HepG2 (cell line): ENCODE results near the gene DENND4A. TPM values are rescaled to one million over a fixed set of nuclear protein-coding genes. Genes with fewer than 3 reads are reported as not detected.

Experiments
- ARID5B ChIP-seq: IDR thresholded peaks from 2 replicates; pipeline ENCODE4 v1.4.0; 2020; ENCODE audit warnings: mild to moderate bottlenecking, missing genetic modification reagents
- BATF2 ChIP-seq: sonication (generic); formaldehyde crosslinking; IDR thresholded peaks from 2 replicates; pipeline ENCODE4 v1.8.0; 2022; ENCODE audit warnings: mild to moderate bottlenecking, missing genetic modification reagents, moderate library complexity
- CBX5 ChIP-seq: sonication (generic); formaldehyde crosslinking; IDR thresholded peaks from 2 replicates; pipeline ENCODE4 v1.4.0; 2020; ENCODE audit warnings: missing genetic modification reagents, borderline replicate concordance
- CCAR2 ChIP-seq: fragments of 200-400 bp; formaldehyde crosslinking; optimal IDR thresholded peaks from 2 replicates; pipeline ENCODE3; 2018; ENCODE audit warnings: low read depth, mild to moderate bottlenecking, low read length, moderate library complexity
- DR1 ChIP-seq: sonication (generic); formaldehyde crosslinking; IDR thresholded peaks from 2 replicates; pipeline ENCODE4 v1.8.0; 2021; ENCODE audit warnings: mild to moderate bottlenecking, missing genetic modification reagents, inconsistent platforms
- KMT2B ChIP-seq: IDR thresholded peaks from 2 replicates; pipeline ENCODE4 v1.6.1; 2016; ENCODE audit warnings: missing genetic modification reagents, missing compliant biosample characterization
- SAP130 ChIP-seq: IDR thresholded peaks from 2 replicates; pipeline ENCODE4 v1.6.1; 2016; ENCODE audit warnings: low read depth
- SMARCE1 ChIP-seq: fragments of 450-650 bp; IDR thresholded peaks from 2 replicates; pipeline ENCODE4 v1.6.1; 2017; ENCODE audit warnings: borderline replicate concordance
- TCF12 ChIP-seq, 2 experiments: fragments of 450-650 bp in 1 of 2; sonication (generic) in 1 of 2; formaldehyde crosslinking in 1 of 2; IDR thresholded peaks; 2 replicates each; pipeline versions ENCODE4 v1.6.1 to v1.8.0; 2017 to 2022; ENCODE audit warnings: antibody characterized with exemption in 1 of 2, mild to moderate bottlenecking in 1 of 2, missing genetic modification reagents in 1 of 2, moderate library complexity in 1 of 2
- ZC3H4 ChIP-seq: sonication (generic); formaldehyde crosslinking; IDR thresholded peaks from 2 replicates; pipeline ENCODE4 v1.4.0; 2020; ENCODE audit warnings: missing genetic modification reagents, borderline replicate concordance
- ZNF317 ChIP-seq: sonication (generic); formaldehyde crosslinking; IDR thresholded peaks from 2 replicates; pipeline ENCODE4 v1.5.0; 2020; ENCODE audit warnings: mild to moderate bottlenecking, missing genetic modification reagents
- ZNF343 ChIP-seq: sonication (generic); formaldehyde crosslinking; IDR thresholded peaks from 2 replicates; pipeline ENCODE4 v1.4.0; 2020; ENCODE audit warnings: mild to moderate bottlenecking, missing genetic modification reagents
- ZNF629 ChIP-seq: sonication (generic); formaldehyde crosslinking; conservative IDR thresholded peaks from 2 replicates; pipeline ENCODE4 v1.5.0; 2020; ENCODE audit warnings: missing genetic modification reagents
- ZNF660 ChIP-seq: sonication (generic); formaldehyde crosslinking; IDR thresholded peaks from 2 replicates; pipeline ENCODE4 v1.5.1; 2020; ENCODE audit warnings: mild to moderate bottlenecking, low read depth, missing genetic modification reagents, borderline replicate concordance
- ZSCAN20 ChIP-seq: sonication (generic); formaldehyde crosslinking; IDR thresholded peaks from 2 replicates; pipeline ENCODE4 v1.4.0; 2020; ENCODE audit warnings: missing genetic modification reagents, mild to moderate bottlenecking, borderline replicate concordance
- polyA plus RNA-seq, 8 experiments: library from polyadenylated mRNA; depleted of rRNA in 3 of 8; stranded (reverse) in 7 of 8; unstranded in 1 of 8; fragments of >200 nt; fragmentation: Illumina TruSeq in 4 of 8; extraction: Trizol in 4 of 8; gene quantifications; 2 replicates each; pipeline versions ENCODE4 v1.2.1 to v1.2.3, GENCODE V29; 2011 to 2016; ENCODE audit warnings: low read depth in 4 of 8, missing spikeins in 1 of 8, mixed read lengths in 1 of 8; ENCODE audit not compliant: insufficient read depth in 1 of 8
- total RNA-seq, 5 experiments: library from RNA; depleted of rRNA; stranded (reverse); fragments of >200 nt; fragmentation: Illumina TruSeq; extraction: Trizol; gene quantifications; 2 replicates each; pipeline ENCODE4 v1.2.3, GENCODE V29; 2016; ENCODE audit warnings: low read depth in 1 of 5
- TF ChIP-seq, protein P1 (sequence below): sonication (generic); formaldehyde crosslinking; IDR thresholded peaks from 2 replicates; pipeline ENCODE4 v1.9.0; 2021; ENCODE audit warnings: missing genetic modification reagents, mild to moderate bottlenecking, borderline replicate concordance
- TF ChIP-seq, protein P2 (sequence below): IDR thresholded peaks from 2 replicates; pipeline ENCODE4 v1.6.1; 2016; ENCODE audit warnings: missing genetic modification reagents, missing compliant biosample characterization
- TF ChIP-seq, protein P3 (sequence below): sonication (generic); formaldehyde crosslinking; IDR thresholded peaks from 2 replicates; pipeline ENCODE4 v1.5.1; 2020; ENCODE audit warnings: mild to moderate bottlenecking, missing genetic modification reagents, moderate library complexity
- TF ChIP-seq, protein P4 (sequence below): sonication (generic); formaldehyde crosslinking; IDR thresholded peaks from 2 replicates; pipeline ENCODE4 v1.5.0; 2020; ENCODE audit warnings: mild to moderate bottlenecking, missing genetic modification reagents

DENND4A gene
- total and polyA plus RNA-seq, 2 of the 13 experiments (the other 11 are each of a cell fraction or from before 2014, with no cell fraction given), result 13.2 to 18.6 TPM

GRCh38 chr15:65829130-65829764 is 37.2 kb upstream of the DENND4A start (continued):
- TF ChIP-seq, protein P1, sequence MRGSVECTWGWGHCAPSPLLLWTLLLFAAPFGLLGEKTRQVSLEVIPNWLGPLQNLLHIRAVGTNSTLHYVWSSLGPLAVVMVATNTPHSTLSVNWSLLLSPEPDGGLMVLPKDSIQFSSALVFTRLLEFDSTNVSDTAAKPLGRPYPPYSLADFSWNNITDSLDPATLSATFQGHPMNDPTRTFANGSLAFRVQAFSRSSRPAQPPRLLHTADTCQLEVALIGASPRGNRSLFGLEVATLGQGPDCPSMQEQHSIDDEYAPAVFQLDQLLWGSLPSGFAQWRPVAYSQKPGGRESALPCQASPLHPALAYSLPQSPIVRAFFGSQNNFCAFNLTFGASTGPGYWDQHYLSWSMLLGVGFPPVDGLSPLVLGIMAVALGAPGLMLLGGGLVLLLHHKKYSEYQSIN (CRISPR knock-in tag), result no peak
- TF ChIP-seq ZNF660 (CRISPR knock-in tag) (no peak), SMARCE1 (no peak), ZNF629 (CRISPR knock-in tag) (no peak), ZNF317 (no peak), TCF12 (IDR thresholded peaks at IDR 0.05) (no peak), TCF12 (CRISPR knock-in tag; IDR thresholded peaks at IDR 0.05) (no peak), KMT2B (0 out of 2 replicates have a peak, but pooled peaks have one; percentile 26), ARID5B (0 out of 2 replicates have a peak, but pooled peaks have one; percentile 31), ZC3H4 (CRISPR knock-in tag) (no peak), CBX5 (no peak), ZSCAN20 (CRISPR knock-in tag) (no peak), CCAR2 (no peak), ZNF343 (CRISPR knock-in tag) (no peak), SAP130 (0 out of 2 replicates have a peak, but pooled peaks have one; percentile 22), BATF2 (no peak), DR1 (CRISPR knock-in tag) (no peak)
- TF ChIP-seq, protein P2, sequence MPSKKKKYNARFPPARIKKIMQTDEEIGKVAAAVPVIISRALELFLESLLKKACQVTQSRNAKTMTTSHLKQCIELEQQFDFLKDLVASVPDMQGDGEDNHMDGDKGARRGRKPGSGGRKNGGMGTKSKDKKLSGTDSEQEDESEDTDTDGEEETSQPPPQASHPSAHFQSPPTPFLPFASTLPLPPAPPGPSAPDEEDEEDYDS, result 0 out of 2 replicates have a peak, but pooled peaks have one; percentile 28
- TF ChIP-seq, protein P3, sequence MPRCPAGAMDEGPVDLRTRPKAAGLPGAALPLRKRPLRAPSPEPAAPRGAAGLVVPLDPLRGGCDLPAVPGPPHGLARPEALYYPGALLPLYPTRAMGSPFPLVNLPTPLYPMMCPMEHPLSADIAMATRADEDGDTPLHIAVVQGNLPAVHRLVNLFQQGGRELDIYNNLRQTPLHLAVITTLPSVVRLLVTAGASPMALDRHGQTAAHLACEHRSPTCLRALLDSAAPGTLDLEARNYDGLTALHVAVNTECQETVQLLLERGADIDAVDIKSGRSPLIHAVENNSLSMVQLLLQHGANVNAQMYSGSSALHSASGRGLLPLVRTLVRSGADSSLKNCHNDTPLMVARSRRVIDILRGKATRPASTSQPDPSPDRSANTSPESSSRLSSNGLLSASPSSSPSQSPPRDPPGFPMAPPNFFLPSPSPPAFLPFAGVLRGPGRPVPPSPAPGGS (CRISPR knock-in tag), result no peak
- TF ChIP-seq, protein P4, sequence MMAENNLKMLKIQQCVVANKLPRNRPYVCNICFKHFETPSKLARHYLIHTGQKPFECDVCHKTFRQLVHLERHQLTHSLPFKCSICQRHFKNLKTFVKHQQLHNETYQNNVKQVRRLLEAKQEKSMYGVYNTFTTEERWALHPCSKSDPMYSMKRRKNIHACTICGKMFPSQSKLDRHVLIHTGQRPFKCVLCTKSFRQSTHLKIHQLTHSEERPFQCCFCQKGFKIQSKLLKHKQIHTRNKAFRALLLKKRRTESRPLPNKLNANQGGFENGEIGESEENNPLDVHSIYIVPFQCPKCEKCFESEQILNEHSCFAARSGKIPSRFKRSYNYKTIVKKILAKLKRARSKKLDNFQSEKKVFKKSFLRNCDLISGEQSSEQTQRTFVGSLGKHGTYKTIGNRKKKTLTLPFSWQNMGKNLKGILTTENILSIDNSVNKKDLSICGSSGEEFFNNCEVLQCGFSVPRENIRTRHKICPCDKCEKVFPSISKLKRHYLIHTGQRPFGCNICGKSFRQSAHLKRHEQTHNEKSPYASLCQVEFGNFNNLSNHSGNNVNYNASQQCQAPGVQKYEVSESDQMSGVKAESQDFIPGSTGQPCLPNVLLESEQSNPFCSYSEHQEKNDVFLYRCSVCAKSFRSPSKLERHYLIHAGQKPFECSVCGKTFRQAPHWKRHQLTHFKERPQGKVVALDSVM (CRISPR knock-in tag), result 0 out of 2 replicates have a peak, but pooled peaks have one; percentile 31
